ENCODE results near the gene SLCO2A1. TPM values are rescaled to one million over a fixed set of nuclear protein-coding genes. Genes with fewer than 3 reads are reported as not detected.
A peak's percentile ranks its signal among the peaks of the same experiment; 100 is the strongest.

SLCO2A1 gene
- total and polyA plus RNA-seq, 2 donors (not counting 1 experiment from before 2014, with no cell fraction given), result not detected

GRCh38 chr3:133927540-133928066, 102.1 kb downstream of the SLCO2A1 start:
- POLR2A ChIA-PET, result no interaction called here
- CTCF ChIA-PET, result interaction anchor here (0.7 to 2.3 kb wide), 5 partner anchors 107 to 1201 kb away, joined by 3 to 14 read pairs (median 4); no protein-coding TSS in a partner anchor
- Histone ChIP-seq H3K79me2 (ENCODE audit: control insufficient read depth, insufficient read depth, low read length) (no peaks in the 10 kb centered on the region), H3K36me3 (replicated peaks in 1 of 2; ENCODE audit: control extremely low read depth in 1 of 2, control insufficient read depth in 1 of 2, extremely low read depth in 1 of 2, insufficient read depth in 2 of 2, low read length in 1 of 2) (no peaks in the 10 kb centered on the region), H4K20me1 (ENCODE audit: control insufficient read depth, insufficient read depth, low read length, poor library complexity, severe bottlenecking) (no peaks in the 10 kb centered on the region), H3K4me2 (replicated peaks; ENCODE audit: low read depth, low read length, poor library complexity, severe bottlenecking) (peak overlapping the region; percentile 87), H3K9me3 (ENCODE audit: control extremely low read depth in 1 of 3, control insufficient read depth in 2 of 3, insufficient read depth in 1 of 3, low read length in 2 of 3) (peaks cover 0 to 4% (median 0%) of the 10 kb centered on the region in 3 donors), H3K27ac (ENCODE audit: low read length in 2 of 2) (no peak overlapping the region), H3K4me3 (ENCODE audit: control extremely low read depth in 1 of 5, extremely low read depth in 1 of 5, insufficient read depth in 1 of 5, low read depth in 2 of 5, low read length in 4 of 5) (peak overlapping the region in 4 of 5 experiments; percentile 40 to 66 (median 56)), H3K27me3 (replicated peaks in 1 of 4; ENCODE audit: control extremely low read depth in 1 of 4, control insufficient read depth in 3 of 4, insufficient read depth in 4 of 4, low read length in 3 of 4) (peaks cover 0 to 26% (median 5%) of the 10 kb centered on the region in 4 experiments), H3K4me1 (ENCODE audit: control insufficient read depth in 2 of 2, insufficient read depth in 2 of 2, low read length in 2 of 2) (peaks cover 12 to 14% of the 10 kb centered on the region in 2 donors), H3K9ac (ENCODE audit: low read length) (peak overlapping the region; percentile 63), H2AFZ (ENCODE audit: insufficient read depth, low read depth, low read length, poor library complexity, severe bottlenecking) (peak overlapping the region; percentile 72)
- H3K27me3 Mint-ChIP-seq, result peaks cover 21% of the 10 kb centered on the region
- ATAC-seq (ENCODE audit: low read depth), result peak; percentile 98
- peaks cover 13% of the 10 kb centered on the region for H3K4me1 Mint-ChIP-seq
- under 1% methylated on average over 51 of the region's 51 CpGs for WGBS (ENCODE audit: insufficient coverage)
- H3K9me3 Mint-ChIP-seq (ENCODE audit: insufficient read depth), result no peaks in the 10 kb centered on the region
- intact Hi-C loops (cut with micrococcal nuclease), result loop anchor here (1.0 to 2.0 kb wide), 3 partner anchors 108 to 1201 kb away; no protein-coding TSS in a partner anchor
- H3K27ac Mint-ChIP-seq, result no peak overlapping the region
- peak overlapping the region; percentile 79 for H3K4me3 Mint-ChIP-seq
- TF ChIP-seq EZH2 (IDR thresholded peaks at IDR 0.05; ENCODE audit: borderline replicate concordance, insufficient read depth, low read depth, low read length, poor library complexity, severe bottlenecking) (no peak), CTCF (IDR thresholded peaks at IDR 0.05) (peak; percentile 81)
- DNase-seq, result peak; percentile 87
